Stimulated activated naive CD8-positive, alpha-beta T cell treated with anti-CD3 and anti-CD28 coated beads, Interleukin-15, Interleukin-2, amounts not matched to agents 100 ng/mL and 50 ng/mL, for 24 hours (primary cell): ENCODE data around the gene RAB35.
A peak's percentile ranks its signal among the peaks of the same experiment; 100 is the strongest.

Experiments
- H3K27ac Mint-ChIP-seq: one replicate; pipeline ENCODE4 v1.8.0; 2021; ENCODE audit warnings: mild to moderate bottlenecking, mixed read lengths
- H3K27me3 Mint-ChIP-seq: one replicate; pipeline ENCODE4 v1.8.0; 2021; ENCODE audit warnings: mixed read lengths
- H3K36me3 Mint-ChIP-seq: one replicate; pipeline ENCODE4 v1.8.0; 2021; ENCODE audit warnings: low read depth, mixed read lengths
- H3K4me1 Mint-ChIP-seq: one replicate; pipeline ENCODE4 v1.8.0; 2021; ENCODE audit warnings: low read depth, mixed read lengths
- H3K4me3 Mint-ChIP-seq: one replicate; pipeline ENCODE4 v1.8.0; 2021; ENCODE audit warnings: mild to moderate bottlenecking, mixed read lengths
- H3K9me3 Mint-ChIP-seq: one replicate; pipeline ENCODE4 v1.8.0; 2021; ENCODE audit warnings: mixed read lengths

The RAB35 gene

DNA sequence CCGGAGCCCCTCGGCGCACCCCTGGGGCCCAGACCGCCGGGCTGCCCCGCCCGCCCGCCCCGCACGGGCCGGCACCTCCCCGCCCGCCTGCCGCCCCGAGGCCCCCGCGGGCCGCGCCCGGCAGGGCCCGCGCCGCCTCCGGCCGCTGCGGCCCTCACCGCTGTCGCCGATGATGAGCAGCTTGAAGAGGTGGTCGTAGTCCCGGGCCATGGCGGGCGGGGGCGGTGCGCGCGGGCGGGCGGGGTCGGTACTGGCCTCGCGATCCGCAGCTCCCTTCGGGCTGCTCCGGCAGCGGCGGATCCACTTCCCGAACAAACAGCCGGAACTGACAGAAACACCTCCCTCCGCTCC, at the start of gene RAB35:
TSS of gene RAB35 (minus strand) at position 313 of the 351 bp plus-strand sequence. CDS start at position 210, 103 bp downstream.
- peaks cover 39% of the 10 kb centered on the region for H3K36me3 Mint-ChIP-seq
- peak within 1 kb of the TSS; percentile 89 for H3K27ac Mint-ChIP-seq
- H3K27me3 Mint-ChIP-seq, result no peaks in the 10 kb centered on the region
- no peaks in the 10 kb centered on the region for H3K9me3 Mint-ChIP-seq
- peaks cover 84% of the 10 kb centered on the region for H3K4me1 Mint-ChIP-seq
- H3K4me3 Mint-ChIP-seq, result peak within 1 kb of the TSS; percentile 96

DNA sequence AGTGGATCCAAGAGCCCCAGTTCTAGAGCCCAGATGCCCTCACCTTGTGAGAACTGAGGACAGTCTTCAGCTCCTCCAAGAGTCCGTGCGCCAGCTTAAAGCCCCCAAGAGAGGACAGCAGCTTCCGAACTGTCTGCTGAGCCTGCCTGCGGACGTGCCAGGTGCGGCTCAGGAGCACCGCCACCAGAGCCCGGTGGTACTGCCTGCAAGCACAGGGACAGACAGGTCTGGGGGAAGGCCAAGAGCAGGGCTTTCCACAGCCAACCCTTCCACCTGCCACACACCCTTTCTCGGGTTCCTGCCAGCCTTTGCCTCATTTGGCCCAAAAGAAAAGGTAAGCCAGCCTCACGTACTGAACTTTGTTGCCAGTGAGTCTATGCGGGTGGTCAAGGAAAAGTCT, 47.7 kb upstream of the RAB35 start:
- Mint-ChIP-seq H3K9me3 (no peaks in the 10 kb centered on the region), H3K27me3 (no peaks in the 10 kb centered on the region), H3K27ac (no peak overlapping the region), H3K4me3 (no peak overlapping the region), H3K4me1 (no peaks in the 10 kb centered on the region), H3K36me3 (peaks cover 64% of the 10 kb centered on the region)

DNA sequence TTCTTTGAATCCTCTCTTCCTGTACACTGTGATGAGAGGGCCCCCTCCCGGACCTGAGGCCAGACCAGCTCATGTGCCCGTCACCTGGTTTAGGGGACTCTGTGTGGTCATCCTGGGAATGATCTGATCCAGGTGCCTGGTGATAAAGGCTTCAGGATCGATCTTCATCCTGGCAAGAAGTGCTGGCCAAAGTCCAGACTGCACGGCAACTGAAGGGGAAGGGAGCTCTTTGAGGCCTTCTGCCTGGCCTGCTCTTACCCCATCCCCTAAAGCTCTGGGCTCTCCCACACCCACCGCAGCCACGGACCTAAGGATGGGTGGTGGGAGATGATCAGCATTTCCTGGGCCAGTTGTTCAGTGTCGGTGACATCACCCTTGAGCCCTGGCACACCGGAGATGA, 46.2 kb upstream of the RAB35 start:
- no peak overlapping the region for H3K4me3 Mint-ChIP-seq
- H3K36me3 Mint-ChIP-seq, result peaks cover 68% of the 10 kb centered on the region
- H3K27me3 Mint-ChIP-seq, result no peaks in the 10 kb centered on the region
- H3K4me1 Mint-ChIP-seq, result no peaks in the 10 kb centered on the region
- H3K27ac Mint-ChIP-seq, result no peak overlapping the region
- H3K9me3 Mint-ChIP-seq, result no peaks in the 10 kb centered on the region

DNA sequence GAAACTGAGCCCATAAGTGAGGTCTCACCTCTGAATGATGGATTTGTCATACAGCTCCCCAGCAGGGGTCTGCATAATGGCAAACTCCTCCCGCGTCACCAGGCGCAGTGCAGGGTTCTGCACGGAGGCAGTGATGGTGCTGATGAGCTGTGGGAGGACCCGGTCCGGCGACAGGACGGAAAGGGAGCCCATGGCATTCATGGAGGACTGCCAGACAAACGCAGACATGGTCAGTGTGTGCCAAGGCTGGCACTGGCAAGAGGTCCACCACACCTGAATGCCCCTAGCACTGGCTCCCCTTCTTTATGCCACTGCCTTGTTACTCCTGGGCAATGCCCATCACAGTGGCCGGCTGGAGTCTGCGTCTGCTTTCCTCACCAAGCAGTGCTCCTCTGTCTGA, 45.3 kb upstream of the RAB35 start:
- no peaks in the 10 kb centered on the region for H3K9me3 Mint-ChIP-seq
- no peak overlapping the region for H3K4me3 Mint-ChIP-seq
- H3K27ac Mint-ChIP-seq, result no peak overlapping the region
- no peaks in the 10 kb centered on the region for H3K4me1 Mint-ChIP-seq
- H3K27me3 Mint-ChIP-seq, result no peaks in the 10 kb centered on the region
- peaks cover 75% of the 10 kb centered on the region for H3K36me3 Mint-ChIP-seq

DNA sequence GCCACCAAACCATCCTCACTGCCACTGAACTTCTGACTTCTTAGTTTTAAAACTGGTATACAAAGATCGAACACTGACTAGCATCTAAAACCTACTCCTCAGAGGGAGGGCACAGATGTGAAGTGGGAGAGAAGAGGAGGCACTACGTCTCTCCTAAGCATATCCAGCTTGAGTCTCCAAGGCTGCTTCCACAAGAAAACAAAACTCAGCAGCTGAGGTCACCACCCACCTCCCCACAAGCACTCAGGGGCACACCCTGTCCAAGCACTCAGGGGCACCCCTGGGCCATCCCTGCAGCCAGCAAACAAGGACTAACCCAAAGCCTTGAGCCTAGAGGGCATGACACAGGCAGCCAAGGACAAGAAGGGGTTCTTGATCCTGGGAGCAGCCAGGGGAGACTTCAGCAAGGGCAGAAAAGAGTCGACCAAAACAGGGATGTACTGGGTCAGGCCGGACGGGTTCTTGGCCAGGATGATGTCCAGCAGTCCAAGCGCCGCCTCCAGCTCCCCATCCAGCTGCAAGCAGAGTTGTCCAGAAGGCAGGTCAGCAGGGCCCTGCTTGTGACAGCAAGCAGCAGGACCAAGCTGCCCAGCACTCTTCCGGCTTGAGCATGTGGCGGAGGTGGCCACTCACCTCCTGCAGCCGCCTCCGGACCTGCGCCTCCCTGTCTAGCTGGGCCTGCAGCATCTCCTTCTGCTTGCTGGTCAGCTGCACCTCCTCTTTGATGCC, 43.1 kb upstream of the RAB35 start:
- no peaks in the 10 kb centered on the region for H3K4me1 Mint-ChIP-seq
- H3K36me3 Mint-ChIP-seq, result peaks cover 96% of the 10 kb centered on the region
- no peaks in the 10 kb centered on the region for H3K27me3 Mint-ChIP-seq
- no peak overlapping the region for H3K27ac Mint-ChIP-seq
- no peaks in the 10 kb centered on the region for H3K9me3 Mint-ChIP-seq
- H3K4me3 Mint-ChIP-seq, result no peak overlapping the region

DNA sequence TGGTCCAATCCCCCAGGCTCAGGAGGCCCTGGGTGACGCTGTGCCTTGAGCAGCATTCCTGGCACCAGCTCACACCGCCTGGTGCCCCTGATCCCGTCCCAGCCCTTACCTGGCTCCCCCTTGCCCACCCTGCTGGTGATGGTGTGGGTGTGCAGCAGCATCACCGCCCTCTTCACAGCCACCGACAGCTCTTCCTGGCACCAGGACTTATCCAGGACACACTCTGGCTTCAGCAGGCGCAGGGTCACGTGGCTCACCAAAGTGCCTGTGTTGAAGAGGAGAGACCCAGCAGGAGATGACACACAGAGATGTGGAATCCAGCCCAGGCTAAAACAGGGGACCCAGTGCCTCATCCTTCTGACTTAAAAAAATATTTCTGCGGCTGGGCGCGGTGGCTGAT, 41.8 kb upstream of the RAB35 start:
- H3K9me3 Mint-ChIP-seq, result no peaks in the 10 kb centered on the region
- H3K27me3 Mint-ChIP-seq, result no peaks in the 10 kb centered on the region
- no peak overlapping the region for H3K27ac Mint-ChIP-seq
- H3K36me3 Mint-ChIP-seq, result peaks cover 96% of the 10 kb centered on the region
- no peaks in the 10 kb centered on the region for H3K4me1 Mint-ChIP-seq
- H3K4me3 Mint-ChIP-seq, result no peak overlapping the region

DNA sequence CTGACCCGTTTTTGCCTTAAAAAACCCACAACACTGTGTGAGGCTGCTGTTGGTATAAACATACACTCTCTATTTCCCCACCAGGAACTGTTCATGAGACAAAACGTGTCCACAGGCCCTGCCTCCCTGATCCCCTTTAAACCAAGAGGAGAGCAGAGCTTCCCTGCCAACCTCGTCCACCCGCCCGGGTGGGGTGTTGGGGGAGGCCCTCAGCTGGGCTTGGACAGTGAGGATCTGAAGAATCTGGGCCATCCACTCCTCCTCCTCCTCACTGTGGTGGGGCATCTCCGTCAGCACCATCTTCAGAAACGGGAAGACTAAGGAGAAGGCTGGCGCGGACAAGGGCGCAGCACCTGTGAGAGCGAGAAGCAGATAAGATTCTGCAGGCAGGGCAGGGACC, 41.1 kb upstream of the RAB35 start:
- Mint-ChIP-seq H3K4me3 (no peak overlapping the region), H3K27ac (no peak overlapping the region), H3K9me3 (no peaks in the 10 kb centered on the region), H3K36me3 (peaks cover 89% of the 10 kb centered on the region), H3K4me1 (no peaks in the 10 kb centered on the region), H3K27me3 (no peaks in the 10 kb centered on the region)

DNA sequence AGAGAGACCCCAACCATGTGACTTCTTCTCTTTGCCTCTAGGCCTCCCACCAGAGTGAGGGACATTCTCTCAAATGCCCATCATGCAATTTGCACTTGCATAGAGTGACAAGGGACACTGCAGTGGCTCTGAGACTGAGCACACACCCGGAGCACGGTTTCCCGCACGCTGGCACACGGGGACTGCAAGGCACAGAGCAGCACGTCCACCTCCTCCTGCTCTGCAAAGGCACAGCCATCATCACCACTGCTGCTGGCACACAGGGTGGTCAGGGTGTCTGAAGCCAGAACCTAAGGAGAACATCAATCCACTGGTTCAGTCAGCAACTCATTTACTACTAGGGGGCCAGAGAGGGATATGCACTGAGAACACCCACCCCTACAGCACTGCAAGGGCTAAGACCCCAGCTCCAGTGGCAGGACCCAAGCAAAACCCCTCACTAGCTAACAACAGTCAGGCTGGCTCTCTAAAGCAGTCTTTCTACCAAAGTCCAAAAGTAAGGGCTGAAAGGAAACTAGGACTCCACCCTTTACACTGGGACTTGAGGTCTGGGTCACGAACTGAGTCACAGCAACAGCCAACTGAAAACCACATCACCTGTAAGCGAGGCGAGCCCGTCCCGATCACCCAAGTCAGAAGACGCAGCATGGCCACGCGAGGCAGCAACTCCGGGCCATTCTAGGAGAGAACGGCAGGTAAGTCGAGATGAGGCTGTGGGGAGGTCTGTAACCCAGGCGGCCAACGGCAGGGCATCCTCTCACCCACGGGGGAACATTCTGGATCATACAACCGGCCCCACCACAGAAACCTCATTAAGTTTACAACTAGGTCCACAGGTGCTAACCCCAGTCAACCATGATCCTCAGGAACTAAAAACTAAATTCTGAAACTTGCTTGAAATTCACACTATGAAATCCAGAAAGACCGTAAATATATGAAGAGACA, 40.0 kb upstream of the RAB35 start:
- Mint-ChIP-seq H3K27ac (peak overlapping the region; percentile 49), H3K27me3 (no peaks in the 10 kb centered on the region), H3K9me3 (no peaks in the 10 kb centered on the region), H3K4me3 (no peak overlapping the region), H3K36me3 (peaks cover 80% of the 10 kb centered on the region), H3K4me1 (no peaks in the 10 kb centered on the region)

DNA sequence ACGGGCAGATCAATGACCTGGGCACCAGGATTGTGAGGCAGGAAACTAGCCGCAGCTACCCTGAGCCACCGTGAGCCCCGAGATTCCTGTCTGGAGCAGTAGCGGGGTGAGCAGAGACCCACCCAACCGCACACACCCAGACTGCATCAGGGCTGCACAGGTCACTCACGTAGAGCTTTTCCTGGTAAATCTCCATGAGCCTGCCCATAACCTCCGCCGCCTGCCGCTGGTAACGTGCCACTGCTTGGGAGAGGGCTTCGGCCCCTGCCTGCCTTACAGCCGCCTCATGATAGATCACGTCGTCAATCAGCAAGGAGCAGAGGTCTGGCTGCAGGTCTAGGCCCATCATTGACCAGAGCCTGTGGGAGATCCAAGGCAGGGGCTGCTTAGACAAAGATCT, 38.5 kb upstream of the RAB35 start:
- H3K36me3 Mint-ChIP-seq, result peaks cover 65% of the 10 kb centered on the region

DNA sequence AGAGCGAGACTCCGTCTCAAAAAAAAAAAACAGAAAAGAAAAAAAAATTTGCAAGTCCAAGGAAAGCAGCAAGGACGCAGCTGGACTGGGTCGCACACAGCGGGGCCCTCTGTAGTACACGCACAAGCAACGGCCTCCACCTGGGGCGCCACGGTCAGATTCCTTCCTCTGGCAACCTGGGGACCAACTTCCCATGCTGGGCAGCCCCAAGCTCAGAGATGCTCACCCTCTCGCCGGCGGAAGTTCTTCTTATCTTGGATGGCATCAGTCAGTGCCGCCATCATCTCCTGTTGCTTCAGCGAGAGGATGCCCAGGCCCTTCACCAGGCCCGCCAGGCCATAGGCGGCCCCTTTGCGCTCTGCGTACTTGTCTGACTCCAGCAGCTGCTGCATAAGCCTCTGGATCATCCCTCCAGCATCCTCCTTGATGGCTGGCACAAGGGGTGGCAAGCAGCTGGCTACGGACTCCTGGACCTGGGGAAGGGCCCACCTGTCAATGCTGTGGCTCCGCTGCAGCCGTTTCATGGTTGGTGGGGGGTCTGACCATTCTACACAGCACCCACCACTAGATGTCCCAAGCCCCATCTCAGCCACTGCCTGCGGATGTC, 34.5 kb upstream of the RAB35 start:
- Mint-ChIP-seq H3K9me3 (no peaks in the 10 kb centered on the region), H3K27ac (no peak overlapping the region), H3K4me3 (no peak overlapping the region), H3K27me3 (no peaks in the 10 kb centered on the region), H3K36me3 (peaks cover 47% of the 10 kb centered on the region), H3K4me1 (no peaks in the 10 kb centered on the region)

More for the DNA sequence above, 38.5 kb upstream of the RAB35 start:
- Mint-ChIP-seq H3K27me3 (no peaks in the 10 kb centered on the region), H3K4me1 (no peaks in the 10 kb centered on the region), H3K27ac (no peak overlapping the region), H3K9me3 (no peaks in the 10 kb centered on the region), H3K4me3 (no peak overlapping the region)

DNA sequence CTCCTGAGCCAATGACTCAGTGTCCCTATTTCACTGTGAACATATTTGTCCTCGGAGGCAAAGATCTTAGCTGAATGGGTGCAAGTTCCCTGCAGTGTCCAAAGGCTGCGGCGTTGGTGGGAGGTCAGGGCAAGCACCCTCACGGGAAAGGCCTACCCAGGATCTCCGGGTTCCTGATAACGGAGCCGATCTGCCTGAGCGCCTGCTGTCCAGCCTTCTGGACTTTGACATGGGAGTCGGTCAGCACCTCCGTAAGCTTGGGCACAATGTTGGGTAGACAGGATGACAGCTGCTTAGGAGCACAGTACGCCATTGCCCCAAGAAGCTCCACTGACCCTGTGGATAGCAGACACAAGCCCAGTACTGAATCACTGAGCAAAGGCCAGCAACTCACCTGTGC, 31.5 kb upstream of the RAB35 start:
- H3K4me3 Mint-ChIP-seq, result no peak overlapping the region
- H3K4me1 Mint-ChIP-seq, result no peaks in the 10 kb centered on the region
- no peaks in the 10 kb centered on the region for H3K9me3 Mint-ChIP-seq
- H3K27ac Mint-ChIP-seq, result no peak overlapping the region
- peaks cover 38% of the 10 kb centered on the region for H3K36me3 Mint-ChIP-seq
- H3K27me3 Mint-ChIP-seq, result no peaks in the 10 kb centered on the region

DNA sequence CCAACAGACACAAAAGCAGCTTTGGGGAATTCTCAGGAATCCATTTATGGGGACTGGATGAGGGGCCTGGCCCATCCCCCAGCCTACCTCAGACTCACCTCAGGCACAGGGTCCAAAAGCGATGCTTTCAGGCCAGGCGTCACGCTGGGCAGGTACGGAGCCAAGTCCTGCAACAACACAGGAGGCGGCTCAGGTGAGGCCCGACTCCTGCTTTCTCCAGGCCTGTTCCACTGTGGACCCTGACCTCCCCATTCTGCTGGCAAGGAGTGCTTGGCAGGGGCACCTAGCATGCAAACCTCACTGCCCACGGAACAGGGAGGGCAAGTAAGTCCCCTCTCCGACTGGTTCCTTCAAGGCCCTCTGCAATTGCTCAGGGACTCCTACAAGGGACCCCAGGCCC, 28.6 kb upstream of the RAB35 start:
- H3K4me1 Mint-ChIP-seq, result no peaks in the 10 kb centered on the region
- no peaks in the 10 kb centered on the region for H3K9me3 Mint-ChIP-seq
- no peak overlapping the region for H3K27ac Mint-ChIP-seq

DNA sequence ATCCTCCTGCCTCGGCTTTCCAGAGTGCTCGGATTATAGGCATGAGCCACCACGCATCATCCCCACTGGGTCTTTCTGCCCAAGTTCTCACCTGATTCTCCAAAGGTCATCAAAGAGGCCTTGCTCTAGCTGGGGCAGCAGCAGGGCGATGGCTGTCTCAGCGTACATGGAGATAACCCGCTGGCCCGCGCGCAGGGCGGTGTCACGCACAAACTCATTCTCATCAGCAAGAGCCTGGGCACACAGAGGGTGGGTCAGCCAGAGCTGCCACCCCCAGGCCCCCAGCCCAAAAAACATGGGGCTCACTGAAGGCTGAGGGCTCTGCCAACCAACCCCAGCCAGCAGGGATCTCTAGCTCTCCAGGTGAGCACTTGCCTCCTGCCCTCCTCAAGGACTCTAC, 27.7 kb upstream of the RAB35 start:
- peaks cover 70% of the 10 kb centered on the region for H3K36me3 Mint-ChIP-seq
- no peaks in the 10 kb centered on the region for H3K4me1 Mint-ChIP-seq
- H3K9me3 Mint-ChIP-seq, result no peaks in the 10 kb centered on the region
- no peaks in the 10 kb centered on the region for H3K27me3 Mint-ChIP-seq
- H3K4me3 Mint-ChIP-seq, result no peak overlapping the region
- no peak overlapping the region for H3K27ac Mint-ChIP-seq

More for the DNA sequence above, 28.6 kb upstream of the RAB35 start:
- Mint-ChIP-seq H3K27me3 (no peaks in the 10 kb centered on the region), H3K4me3 (no peak overlapping the region), H3K36me3 (peaks cover 63% of the 10 kb centered on the region)

DNA sequence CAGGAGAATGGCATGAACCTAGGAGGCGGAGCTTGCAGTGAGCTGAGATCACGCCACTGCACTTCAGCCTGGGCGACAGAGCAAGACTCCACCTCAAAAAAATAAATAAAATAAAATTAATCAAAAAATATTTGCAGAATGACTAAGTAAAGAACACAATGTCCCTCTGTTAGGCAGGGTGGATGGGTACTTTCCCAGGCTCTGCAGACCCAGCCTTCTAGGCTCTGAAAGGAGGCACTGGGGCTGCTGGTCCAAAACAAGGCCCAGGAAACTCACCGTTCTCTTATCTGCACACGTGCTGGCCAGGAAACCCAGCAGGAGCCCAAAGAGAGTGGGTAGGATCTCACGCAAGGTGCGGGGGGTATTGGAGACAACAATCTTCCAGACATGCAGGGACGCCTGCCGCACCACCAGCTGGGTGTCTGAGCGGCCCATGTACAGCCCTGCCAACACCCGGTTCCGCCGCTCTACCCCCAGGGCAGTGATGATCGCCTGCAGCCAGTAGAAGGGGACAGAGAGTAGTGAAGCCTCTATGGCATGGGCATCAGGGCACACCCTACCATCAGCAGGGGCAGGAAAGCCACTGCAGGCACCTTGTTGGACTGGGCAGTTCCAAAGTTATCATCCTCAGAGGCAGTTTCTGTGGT, 25.8 kb upstream of the RAB35 start:
- Mint-ChIP-seq H3K4me1 (no peaks in the 10 kb centered on the region), H3K4me3 (no peak overlapping the region), H3K9me3 (no peaks in the 10 kb centered on the region), H3K27me3 (no peaks in the 10 kb centered on the region), H3K36me3 (peaks cover 64% of the 10 kb centered on the region), H3K27ac (no peak overlapping the region)

DNA sequence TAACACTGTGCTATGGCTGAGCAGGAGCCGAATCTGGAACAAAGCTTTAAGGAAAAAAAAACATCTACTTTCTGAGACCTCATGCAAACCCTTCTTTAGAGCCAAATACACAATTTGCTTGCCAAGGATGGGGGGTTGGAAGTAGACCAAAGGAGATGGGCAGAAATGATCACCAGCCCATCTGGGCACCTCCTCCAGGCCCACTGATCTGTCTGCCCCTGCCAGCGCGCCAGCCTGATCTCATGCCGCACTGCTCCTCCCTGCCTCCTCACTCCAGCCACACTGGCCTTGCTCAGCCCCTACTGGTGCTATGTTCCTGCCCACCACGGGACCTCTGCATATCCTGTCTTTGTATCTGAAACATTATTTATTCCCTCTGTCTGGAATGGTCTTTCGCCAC, 24.8 kb upstream of the RAB35 start:
- no peaks in the 10 kb centered on the region for H3K27me3 Mint-ChIP-seq

More for the DNA sequence above, 24.8 kb upstream of the RAB35 start:
- Mint-ChIP-seq H3K4me1 (no peaks in the 10 kb centered on the region), H3K9me3 (no peaks in the 10 kb centered on the region), H3K27ac (no peak overlapping the region), H3K4me3 (no peak overlapping the region), H3K36me3 (peaks cover 70% of the 10 kb centered on the region)
